ENCODE results near the gene KIAA1614. TPM values are rescaled to one million over a fixed set of nuclear protein-coding genes. Genes with fewer than 3 reads are reported as not detected.

Gene KIAA1614, protein sequence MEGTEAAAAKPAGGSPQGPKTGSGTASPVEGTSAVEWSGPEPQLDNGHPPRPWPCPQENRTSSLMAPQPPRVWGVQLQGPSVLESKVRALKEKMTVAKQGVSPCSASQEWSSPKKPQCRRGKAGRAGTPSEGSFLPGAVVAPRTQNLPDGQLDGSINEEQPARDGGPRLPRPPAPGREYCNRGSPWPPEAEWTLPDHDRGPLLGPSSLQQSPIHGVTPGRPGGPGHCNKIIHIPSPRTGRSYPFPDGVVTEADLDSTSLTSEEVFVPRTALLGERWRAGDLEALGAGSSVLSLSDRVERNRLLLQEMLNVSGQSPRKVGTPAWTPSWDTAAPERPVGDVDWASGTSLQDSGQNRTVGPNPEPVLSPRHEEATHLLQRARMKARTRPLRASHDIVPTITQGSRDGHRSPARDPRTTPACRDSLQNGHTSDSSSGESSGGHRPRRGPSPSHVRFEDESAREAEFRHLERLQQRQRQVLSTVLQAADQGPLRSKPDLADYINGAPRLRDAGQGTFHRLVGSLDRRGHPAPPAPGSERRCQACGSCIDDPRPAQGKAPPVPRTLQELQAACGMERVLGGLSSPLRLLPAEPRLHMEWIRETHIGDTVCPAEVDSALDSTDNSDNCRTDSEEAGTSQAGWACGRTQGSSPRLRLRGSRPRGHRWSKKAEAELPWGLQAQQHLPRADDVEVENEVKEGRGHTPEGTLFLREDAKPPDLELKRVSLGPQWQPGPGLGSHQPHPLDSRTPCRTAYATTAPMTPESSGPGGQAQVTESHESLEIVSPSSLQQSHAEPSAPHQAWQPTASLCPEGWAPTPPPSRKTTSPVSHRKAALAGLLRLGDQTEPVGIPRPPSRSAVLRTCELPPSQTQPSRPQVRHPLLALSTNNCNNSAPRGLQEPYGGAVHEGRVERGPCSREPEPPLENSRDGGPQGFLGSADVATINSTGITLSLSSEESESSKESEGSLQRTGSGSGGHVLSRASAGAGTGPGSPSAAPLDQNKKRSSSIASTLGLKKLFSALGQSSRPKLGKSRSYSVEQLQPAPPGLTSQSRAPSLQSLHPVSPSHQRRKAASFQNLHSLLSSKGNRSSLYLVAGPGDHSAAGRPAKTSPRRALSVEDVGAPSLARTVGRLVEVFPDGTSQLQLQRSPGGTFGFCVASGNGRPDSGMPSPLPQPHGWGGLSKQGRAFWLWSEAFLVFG
- 5.9 and 10.7 TPM in 2 replicates for total RNA-seq

DNA sequence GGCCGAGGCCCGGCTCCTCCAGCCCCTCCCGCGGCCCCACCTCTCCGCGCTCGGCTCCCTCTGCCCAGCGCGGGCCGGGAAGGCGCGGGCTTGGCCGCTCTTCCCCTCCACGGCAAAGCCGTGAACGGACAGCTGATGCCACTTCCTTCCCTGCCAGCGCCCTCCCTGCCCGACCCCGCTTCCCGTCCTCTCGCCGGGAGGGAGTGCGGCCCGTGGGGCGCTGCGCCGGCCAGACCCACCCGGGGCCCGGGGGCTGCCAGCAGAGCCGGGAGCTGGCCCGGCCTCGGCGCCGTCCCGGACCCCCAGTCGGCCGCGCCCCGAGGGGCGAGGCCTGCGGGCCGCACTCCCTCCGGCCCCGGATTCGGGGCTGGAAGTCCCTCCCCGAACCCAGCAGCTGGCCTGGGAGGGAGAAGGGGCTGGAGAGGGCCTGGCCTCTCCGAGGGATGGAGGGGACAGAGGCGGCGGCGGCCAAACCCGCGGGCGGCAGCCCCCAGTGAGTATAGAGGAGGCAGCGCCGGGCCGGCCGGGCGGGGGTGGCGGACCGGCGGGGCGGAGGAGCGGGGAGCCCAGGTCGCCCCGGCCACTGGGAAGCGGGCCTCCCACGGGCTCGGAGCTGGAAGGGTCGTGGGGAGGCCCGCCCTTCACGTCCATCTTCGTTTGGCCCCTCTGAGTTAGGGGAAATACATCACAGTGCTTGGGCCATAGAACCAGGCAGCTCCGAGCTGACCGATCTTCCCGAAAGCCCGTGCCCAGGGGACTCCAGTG is at the start of gene KIAA1614:
Gene KIAA1614, plus strand, starts transcription at position 97 of the 765 bp plus-strand sequence. Its CDS starts 347 bp downstream, at position 444.
- no peak for DNase-seq (ENCODE audit: low read depth)

DNA sequence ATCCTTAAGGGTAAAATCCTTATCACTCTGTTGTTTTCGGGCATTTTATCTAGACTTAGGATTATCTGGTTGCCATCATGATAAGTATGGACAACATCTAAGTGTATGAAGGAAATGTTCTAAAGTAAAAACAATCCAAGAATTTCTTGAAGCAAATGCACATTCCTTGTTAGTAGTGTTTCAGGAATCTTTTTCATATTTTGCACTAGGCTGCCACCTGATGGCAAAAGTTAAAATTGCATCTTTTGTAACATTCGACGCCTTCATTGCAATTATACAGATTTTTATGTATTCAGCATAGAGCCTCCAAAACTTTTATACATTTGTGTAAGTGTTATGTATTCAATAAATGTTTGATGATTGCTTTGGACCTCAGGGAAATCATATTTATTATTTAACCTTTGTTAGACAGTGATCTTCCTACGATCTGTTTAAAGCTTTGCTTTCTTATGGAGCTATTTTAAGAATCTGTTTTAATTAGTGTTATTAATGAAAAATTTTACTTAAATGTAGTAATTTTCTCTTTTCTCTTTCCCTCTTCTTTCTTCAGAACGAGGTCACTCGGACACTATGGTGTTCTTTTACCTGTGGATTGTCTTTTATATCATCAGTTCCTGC is 49.4 kb upstream of the KIAA1614 start:
- peak; percentile 68 for DNase-seq (ENCODE audit: low read depth)

DNA sequence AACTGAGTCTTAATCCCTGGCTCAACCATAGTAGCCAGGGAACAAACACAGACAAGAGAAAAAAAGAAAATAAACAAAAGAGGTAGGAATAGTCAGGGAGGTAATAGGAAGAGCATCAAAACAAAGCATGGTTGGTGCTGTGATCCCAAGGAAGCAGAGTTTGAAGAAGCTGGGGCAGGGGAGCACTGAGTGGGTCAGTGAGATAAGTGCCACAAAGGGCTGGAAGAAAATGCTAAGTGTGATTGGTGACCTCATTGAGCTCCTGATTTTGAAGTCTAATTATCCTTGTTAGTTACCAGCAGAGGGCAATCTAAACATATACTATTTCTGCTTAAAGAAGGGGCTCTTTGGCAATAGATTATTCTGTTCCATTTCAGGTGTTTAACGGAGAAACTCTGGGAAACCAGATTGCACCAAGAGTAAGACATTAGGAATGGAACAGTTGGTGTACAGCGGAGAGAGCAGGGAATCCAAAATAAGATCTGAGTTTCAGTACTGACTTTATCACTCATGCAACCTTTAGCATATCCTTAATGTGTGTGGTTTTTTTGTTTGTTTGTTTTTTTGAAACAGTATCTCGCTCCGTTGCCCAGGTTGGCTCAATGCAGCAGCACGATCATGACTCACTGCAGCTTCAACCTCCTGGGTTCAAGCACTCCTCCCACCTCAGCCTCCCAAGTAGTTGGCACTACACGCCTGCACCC is 30.7 kb upstream of the KIAA1614 start:
- DNase-seq (ENCODE audit: low read depth): peak; percentile 81

DNA sequence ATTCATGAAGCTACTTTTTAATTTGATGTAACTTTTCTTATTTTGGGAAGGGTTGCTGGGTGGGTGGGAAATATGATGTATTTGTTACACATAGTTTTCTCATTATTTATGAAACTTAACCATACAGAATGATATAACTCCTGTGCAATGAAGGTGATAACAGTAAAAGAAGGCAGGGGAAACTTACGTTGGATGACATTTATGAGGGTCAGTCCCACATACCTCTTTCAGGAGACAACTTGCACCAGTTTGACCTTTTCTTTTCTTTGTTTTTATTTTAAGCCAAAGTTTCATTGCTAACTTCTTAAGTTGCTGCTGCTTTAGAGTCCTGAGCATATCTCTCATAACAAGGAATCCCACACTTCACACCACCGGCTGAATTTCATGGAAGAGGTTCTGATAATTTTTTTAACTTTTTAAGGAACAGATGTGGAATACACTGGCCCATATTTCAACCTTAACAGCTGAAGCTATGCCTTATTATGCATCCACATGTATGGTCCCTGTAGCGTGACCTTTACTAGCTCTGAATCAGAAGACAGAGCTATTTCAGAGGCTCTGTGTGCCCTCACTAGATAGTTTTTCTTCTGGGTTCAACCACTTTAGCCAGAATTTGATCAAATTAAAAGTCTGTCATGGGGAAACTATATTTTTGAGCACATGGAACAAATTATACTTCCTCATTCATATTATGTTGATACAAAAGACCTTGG is 28.0 kb upstream of the KIAA1614 start:
- no peak for DNase-seq (ENCODE audit: low read depth)

DNA sequence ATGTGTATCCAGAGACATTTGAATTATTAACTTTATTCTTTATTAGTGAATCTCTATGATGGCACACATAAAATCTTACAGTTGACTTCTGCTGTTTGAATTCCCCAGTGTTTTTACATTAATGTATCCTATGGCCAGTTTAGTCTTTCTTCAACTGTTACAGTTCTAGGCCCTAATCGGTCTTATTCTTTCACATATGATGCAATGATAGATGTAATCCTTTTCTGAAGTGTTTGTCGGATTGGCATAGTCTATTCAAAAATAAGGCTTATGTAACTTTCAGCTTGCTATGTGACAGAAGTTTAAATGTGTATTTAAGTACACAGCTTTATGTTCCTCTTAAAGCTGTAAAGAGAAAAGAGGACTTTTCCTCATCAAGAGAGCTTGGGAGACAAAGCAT is 26.4 kb upstream of the KIAA1614 start:
- DNase-seq (ENCODE audit: low read depth): no peak

DNA sequence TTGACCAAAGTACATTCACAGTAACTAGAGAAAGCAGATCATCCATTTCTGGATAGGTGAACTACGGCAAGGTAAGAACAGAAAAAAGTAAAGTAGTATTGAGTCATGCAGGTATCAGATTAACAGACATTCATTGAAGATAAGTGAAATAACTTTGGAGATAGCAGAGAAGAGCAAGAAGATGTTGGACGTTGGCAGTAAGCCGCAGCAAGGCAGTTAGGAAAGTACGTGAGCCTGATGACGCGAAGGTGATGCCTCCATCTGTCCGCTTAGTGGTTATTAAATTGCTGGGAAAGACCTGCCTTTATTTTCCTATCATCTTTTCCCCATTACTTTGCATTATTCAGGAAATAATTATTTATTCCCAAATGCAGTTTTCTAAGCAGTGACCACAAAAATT is 24.9 kb upstream of the KIAA1614 start:
- no peak for DNase-seq (ENCODE audit: low read depth)

DNA sequence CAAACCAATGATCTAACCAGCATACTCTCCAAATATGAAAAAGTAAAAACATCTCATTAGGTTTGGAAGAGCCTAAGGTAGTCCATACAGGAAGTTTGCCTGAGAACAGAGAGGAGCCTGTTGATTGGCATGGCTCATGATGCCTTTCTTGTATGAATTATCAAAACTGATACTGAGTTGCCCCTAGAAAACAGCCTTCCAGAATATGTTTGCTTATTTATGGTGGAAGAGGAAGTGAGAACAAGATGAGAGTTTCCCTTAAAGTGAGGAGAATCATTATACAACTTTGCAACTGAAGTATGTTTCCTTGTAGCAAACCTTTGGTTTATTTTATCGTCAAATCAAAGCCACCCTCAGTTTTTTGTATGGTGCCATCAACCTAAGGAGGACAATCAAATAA is 23.8 kb upstream of the KIAA1614 start:
- no peak for DNase-seq (ENCODE audit: low read depth)

DNA sequence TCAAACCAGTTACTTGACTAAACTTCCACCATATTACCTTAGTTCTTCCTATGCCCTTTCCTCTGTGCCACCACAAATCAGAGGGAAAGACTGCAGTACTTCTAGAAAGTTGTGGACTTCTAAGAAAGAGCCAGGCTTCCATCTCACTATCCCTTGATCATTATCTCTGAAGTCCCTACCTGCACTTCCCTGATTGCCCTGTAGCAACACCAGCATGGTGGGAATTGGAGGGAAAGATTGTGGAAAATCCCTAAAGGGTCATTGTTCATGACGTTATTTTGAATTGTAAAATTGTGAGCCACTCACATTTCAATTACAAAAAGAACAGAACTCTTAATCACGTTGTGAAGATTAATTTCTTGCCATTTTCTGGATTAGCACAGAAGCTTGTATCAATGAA is 23.4 kb upstream of the KIAA1614 start:
- DNase-seq (ENCODE audit: low read depth): no peak

DNA sequence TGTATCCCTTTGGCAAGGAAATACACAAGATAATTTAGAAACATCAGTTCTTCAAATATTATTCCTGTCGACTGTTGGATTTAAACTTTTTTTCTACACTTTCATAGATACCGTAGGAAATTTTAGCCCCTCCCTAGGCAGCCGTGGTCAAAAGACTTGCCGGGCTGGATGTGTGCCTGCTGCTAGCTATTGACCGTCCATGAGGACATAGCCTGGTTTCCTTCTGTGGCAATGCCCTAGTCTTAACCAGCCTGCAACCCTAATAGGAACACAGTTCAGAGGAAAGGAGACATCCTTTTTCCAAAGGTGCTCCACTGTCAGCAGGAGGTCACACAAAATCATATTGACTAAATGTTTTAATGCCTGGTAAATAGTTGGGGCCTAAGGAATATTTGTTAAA is 20.4 kb upstream of the KIAA1614 start:
- no peak for DNase-seq (ENCODE audit: low read depth)

DNA sequence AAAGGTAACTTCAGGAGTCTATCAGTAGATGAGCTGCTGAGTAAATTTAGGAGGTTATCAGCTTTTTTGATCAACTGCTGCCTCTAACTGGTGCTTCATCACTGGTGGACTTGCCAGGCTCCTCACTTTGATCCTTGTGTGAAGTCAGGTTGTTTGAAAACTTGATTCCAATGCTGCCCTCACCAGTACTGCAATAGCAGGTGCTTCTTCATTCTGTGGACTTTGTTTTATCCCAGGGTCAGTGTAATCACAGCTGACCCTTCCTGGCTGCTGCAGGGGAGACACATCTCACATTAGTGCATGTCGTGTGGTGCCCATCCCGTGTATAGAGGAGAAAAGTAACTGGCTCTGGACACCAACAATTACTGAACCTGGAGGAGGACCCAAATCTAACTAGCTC is 20.0 kb upstream of the KIAA1614 start:
- DNase-seq (ENCODE audit: low read depth): no peak

DNA sequence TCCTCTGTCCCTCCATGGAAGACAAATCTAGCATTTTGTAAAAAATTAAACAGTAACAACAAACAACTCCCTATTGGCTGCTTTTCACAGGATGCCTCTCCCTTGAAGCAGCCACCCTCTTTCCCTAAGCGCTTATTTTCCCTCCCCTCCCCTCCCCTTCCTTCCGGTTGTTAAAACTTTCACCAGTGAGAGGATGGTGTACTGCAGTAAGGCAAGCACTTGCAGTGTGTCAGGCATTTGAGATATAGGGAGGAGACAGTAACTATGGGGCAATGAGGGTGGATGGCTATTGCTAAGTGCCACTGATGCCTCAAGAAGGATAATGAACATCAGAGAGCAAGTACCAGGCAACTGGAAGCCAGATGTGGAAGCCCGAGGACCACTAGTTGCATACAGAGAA is 19.1 kb upstream of the KIAA1614 start:
- DNase-seq (ENCODE audit: low read depth): no peak

DNA sequence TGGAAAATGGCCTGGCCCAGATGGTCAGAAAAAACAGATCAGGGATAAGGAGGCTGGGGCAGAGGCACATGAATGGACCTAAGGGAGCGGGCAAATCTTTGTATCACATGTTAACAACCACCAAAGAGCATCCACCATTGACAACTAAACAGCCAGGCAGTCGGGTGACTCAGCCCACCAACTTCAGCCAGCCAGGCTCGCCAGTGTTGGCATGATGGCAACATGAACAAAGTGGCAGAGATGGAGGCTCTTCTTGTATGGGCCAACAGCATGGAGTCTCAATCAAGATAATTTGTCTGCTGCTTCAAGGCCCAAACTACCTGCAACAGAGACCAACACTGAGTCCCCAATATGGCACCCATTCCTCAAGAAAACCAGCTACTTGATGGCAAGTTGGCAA is 16.5 kb upstream of the KIAA1614 start:
- DNase-seq (ENCODE audit: low read depth): no peak

DNA sequence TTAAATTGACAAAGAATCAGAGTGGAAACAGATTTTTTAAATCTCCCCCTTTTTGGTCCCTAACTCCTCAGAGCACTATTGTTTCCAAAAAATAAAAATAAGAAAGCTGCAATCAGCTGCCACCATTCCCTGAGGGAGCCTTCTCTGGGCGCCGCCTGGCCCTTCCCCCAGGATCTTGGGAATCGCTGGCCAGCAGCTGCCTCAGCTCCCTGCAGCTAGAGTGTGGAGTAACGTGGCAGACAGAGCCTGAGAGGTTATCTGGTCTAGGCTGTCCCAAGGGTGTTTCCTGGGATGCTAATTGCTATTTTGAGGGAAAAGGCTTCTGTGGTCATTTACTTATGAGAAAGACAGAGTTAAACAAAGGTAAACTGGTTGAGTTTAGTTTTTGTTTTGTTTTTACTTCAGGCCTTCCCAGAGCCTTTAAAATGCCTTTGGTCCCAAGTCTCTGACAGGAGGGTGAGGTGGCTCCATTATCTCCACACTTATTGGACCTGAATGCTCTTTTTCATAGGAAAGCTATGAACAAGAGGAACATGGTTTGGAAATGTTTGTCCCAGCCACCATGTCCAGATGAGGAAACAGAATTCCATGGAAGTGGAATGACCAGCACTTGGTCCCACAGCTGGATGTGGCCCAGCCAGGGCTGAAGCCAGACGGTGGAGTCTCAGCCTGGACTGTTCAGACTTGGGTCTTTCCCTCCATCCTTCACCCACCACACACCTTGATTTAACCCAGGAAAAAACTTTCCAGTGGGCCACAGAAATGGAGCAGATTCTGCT is 14.1 kb upstream of the KIAA1614 start:
- DNase-seq (ENCODE audit: low read depth): no peak

DNA sequence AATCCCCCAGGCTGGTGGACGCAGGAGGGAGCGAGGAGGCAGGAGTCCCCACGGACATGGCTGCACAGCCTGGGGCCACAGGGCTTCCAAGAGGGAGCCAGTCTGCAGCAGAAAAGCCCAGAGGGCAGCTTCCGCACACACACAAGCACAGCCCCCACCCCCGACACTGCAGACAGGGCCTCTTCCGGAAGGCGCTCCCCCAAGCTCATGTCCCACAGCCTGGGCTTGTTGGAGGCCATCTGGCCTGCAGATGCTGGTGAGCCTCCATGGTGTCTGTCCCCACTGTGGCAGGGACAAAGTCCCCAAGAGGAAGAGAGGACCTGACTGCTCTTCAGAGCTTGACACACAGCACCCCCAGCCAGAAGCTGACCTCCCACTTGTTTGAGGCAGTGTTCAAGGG is 13.4 kb upstream of the KIAA1614 start:
- DNase-seq (ENCODE audit: low read depth): no peak

DNA sequence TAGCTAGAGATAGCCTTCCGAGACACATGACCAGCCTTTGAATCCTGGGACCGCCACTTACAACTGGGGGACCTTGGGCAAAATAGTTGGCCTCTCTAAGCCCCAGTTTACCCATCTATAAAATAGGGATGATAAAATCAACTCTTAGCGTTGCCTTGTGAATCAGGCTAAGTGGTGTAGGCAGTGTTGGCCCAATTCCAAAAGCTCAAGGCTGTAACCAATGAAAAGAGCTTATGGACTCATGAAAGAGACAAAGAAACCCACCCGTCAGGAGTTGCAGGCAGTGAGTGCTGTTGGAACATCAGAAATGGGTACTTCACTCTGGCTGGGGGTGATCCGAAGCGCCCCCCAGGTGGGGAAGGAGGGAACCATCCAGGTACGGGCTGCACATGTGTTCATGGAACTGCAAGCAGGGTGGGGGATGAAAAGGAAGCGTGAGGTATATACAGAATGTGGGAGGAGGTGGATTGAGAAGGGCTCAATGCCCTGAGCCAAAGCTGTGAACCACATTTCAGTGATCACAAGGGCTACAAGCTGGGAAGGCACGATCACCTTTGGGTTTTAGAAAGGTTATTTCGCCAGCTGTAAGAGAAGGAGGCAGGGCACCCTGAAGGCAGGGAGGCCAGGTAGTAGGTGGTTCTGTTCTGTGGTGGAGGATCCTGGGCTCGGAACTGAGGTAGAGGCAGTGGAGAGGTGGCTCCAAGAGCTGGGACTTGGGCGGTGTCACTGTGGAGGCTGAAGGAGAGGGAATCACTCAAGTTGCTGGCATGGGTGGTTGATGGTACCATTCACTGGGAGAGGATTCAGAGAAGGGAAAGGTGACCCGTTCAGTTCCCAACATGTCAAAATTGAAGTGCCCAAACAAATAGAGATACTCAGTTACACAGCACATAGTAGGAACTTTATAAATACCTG is 11.4 kb upstream of the KIAA1614 start:
- DNase-seq (ENCODE audit: low read depth): no peak

DNA sequence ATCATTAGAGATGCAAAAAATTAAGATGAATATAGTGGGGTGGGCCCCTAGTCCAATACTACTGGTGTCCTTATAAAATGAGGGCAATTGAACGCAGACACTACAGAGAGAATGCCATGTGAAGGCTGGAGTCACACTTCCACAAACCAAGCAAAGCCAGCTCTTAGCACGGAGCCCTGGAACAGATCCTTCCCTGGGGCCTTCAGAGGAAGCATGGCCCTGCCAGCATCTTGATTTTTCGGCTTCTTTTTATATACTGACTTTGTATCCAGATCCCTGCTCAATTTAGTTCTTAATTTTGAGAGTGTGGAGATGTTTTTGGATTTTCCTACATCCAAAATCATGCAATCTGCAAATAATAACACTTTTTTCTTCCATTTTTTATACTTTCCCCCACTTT is 10.2 kb upstream of the KIAA1614 start:
- no peak for DNase-seq (ENCODE audit: low read depth)

DNA sequence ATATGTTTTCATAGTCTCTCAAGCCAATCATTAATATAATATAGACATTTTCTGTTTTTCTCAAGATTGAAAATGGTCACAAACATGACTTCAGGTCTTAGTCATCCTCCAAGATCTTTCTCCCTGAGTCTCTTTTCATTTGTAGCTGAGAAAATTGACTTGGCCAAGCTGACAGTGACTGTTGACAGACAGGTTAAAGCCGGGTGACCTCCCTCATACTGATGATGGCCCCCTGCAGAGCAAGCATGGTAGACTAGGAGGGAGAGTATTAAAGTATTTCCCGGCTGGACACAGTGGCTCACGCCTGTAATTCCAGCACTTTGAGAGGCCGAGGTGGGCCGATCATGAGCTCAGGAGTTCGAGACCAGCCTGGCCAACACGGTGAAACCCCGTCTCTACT is 6.8 kb upstream of the KIAA1614 start:
- DNase-seq (ENCODE audit: low read depth): no peak

DNA sequence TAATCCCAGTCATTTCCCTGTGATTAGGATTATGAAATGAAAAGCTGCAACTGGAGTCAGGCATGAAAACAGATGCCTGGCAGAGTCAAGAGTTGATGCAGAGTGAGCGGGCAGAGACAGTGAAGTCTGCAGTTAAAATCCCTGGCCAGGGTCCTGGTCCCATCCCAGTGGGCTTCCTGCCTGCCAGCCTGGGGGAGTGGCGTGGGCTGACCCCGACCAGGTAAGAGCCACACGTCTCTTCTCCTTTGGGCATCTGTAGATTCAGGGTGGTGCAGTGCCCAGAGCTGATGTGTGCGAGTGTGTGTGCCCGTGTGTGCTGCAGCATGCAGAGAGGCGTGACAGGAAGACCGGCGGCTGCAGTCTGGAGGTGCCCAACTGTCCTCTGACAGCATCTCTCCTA is 6.2 kb upstream of the KIAA1614 start:
- no peak for DNase-seq (ENCODE audit: low read depth)

Measured in renal cortical epithelial cell (primary cell).